CD8-positive, alpha-beta memory T cell (primary cell): Measurements from ENCODE around the gene ACTL10. TPM values are rescaled to one million over a fixed set of nuclear protein-coding genes. Genes with fewer than 3 reads are reported as not detected.

ENCODE experiments used
- CTCF ChIA-PET: fragments of 350-600 bp; sonication (Branson Sonifier 250); formaldehyde crosslinking; loops from one replicate; lab custom pipeline; 2021; ENCODE audit warnings: antibody characterized with exemption; lab: Charles Lee
- POLR2A ChIA-PET: fragments of 350-600 bp; sonication (Branson Sonifier 250); formaldehyde crosslinking; loops from one replicate; lab custom pipeline; 2021; ENCODE audit warnings: antibody characterized with exemption; lab: Charles Lee
- DNase-seq, 5 donors: peaks; one replicate each; pipeline versions ENCODE4 v3.0.0 to v3.0.0-alpha.2; 2020 to 2022; ENCODE audit warnings: mixed read lengths in 1 of 5
- H3K27ac ChIP-seq: one replicate; pipeline ENCODE4 v1.7.0; 2013; ENCODE audit warnings: low read depth, mild to moderate bottlenecking, low read length, moderate library complexity
- H3K27me3 ChIP-seq: 2 replicates; pipeline ENCODE4 v1.7.0; 2013; ENCODE audit warnings: low read length, mild to moderate bottlenecking; ENCODE audit not compliant: insufficient read depth, poor library complexity, severe bottlenecking
- H3K36me3 ChIP-seq: 2 replicates; pipeline ENCODE4 v1.7.0; 2013; ENCODE audit warnings: mild to moderate bottlenecking, low read length, moderate library complexity; ENCODE audit not compliant: insufficient read depth
- H3K4me1 ChIP-seq: 2 replicates; pipeline ENCODE4 v1.7.0; 2013; ENCODE audit warnings: mild to moderate bottlenecking, low read length, moderate library complexity; ENCODE audit not compliant: insufficient read depth
- H3K4me3 ChIP-seq: 2 replicates; pipeline ENCODE4 v1.7.0; 2013; ENCODE audit warnings: mild to moderate bottlenecking, low read length
- H3K9me3 ChIP-seq: 2 replicates; pipeline ENCODE4 v1.7.0; 2013; ENCODE audit warnings: mild to moderate bottlenecking, low read length
- H3K27ac Mint-ChIP-seq, 8 donors: one replicate each; pipeline ENCODE4 v1.8.0; 2020 to 2021; ENCODE audit warnings: mixed read lengths in 8 of 8, mild to moderate bottlenecking in 6 of 8, inconsistent platforms in 3 of 8, moderate library complexity in 3 of 8
- H3K27me3 Mint-ChIP-seq, 2 donors: one replicate each; pipeline ENCODE4 v1.8.0; 2020 to 2021; ENCODE audit warnings: mixed read lengths in 2 of 2, mild to moderate bottlenecking in 1 of 2, moderate library complexity in 1 of 2
- H3K36me3 Mint-ChIP-seq, 3 donors: one replicate each; pipeline ENCODE4 v1.8.0; 2020 to 2021; ENCODE audit warnings: mixed read lengths in 3 of 3, inconsistent platforms in 1 of 3, mild to moderate bottlenecking in 1 of 3
- H3K4me1 Mint-ChIP-seq, 3 donors: one replicate each; pipeline ENCODE4 v1.8.0; 2020 to 2021; ENCODE audit warnings: mixed read lengths in 3 of 3, inconsistent platforms in 1 of 3, mild to moderate bottlenecking in 1 of 3
- H3K4me3 Mint-ChIP-seq, 7 donors: one replicate each; pipeline ENCODE4 v1.8.0; 2020 to 2021; ENCODE audit warnings: mixed read lengths in 7 of 7, mild to moderate bottlenecking in 6 of 7, moderate library complexity in 4 of 7, inconsistent platforms in 2 of 7
- H3K9me3 Mint-ChIP-seq, 5 donors: one replicate each; pipeline ENCODE4 v1.8.0; 2020 to 2022; ENCODE audit warnings: mixed read lengths in 5 of 5, mild to moderate bottlenecking in 3 of 5, moderate library complexity in 2 of 5, inconsistent platforms in 1 of 5
- polyA plus RNA-seq: library from polyadenylated mRNA; unstranded; fragments of 300-500 nt; fragmentation: Illumina TruSeq; gene quantifications from one replicate; pipeline ENCODE4 v1.2.3, GENCODE V29; 2021
- total RNA-seq, 2 experiments: library from RNA; stranded (reverse); gene quantifications; one replicate each; pipeline ENCODE4 v1.2.3, GENCODE V29; 2021

Gene ACTL10
- total and polyA plus RNA-seq, 3 experiments from 2014 or later, result 3.8 to 6.6 (median 4.6) TPM

DNA sequence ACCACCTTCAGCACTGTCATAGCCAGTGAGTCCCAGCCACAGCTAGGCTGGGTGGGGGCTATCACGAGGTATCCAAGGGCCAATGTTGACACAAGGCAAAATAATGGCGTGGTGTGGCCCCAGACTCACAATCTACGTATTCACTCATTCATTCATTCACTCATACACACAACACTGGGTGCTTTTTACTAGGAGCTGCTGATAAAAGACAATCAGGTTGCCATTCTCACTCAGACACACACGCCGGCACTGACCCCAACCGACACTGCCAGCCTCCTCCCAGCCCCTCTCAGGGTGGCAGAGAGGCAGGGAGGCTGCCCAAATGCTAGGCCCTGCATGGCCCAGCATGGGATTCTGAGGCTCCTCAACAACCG is 6.1 kb upstream of the ACTL10 start:
- DNase-seq, result no peak
- Histone ChIP-seq H3K27me3 (no peaks in the 10 kb centered on the region), H3K36me3 (no peaks in the 10 kb centered on the region), H3K27ac (no peak overlapping the region), H3K4me1 (peaks cover 18% of the 10 kb centered on the region), H3K9me3 (no peaks in the 10 kb centered on the region), H3K4me3 (no peak overlapping the region)
- Mint-ChIP-seq H3K27ac (peak overlapping the region in 3 of 8 donors; percentile 42 to 91 (median 50)), H3K4me1 (peaks cover 25 to 34% (median 26%) of the 10 kb centered on the region in 3 donors), H3K4me3 (no peak overlapping the region), H3K36me3 (peaks cover 0 to 4% (median 0%) of the 10 kb centered on the region in 3 donors), H3K9me3 (no peaks in the 10 kb centered on the region), H3K27me3 (no peaks in the 10 kb centered on the region)
- ChIA-PET CTCF (no interaction called here), POLR2A (no interaction called here)

DNA sequence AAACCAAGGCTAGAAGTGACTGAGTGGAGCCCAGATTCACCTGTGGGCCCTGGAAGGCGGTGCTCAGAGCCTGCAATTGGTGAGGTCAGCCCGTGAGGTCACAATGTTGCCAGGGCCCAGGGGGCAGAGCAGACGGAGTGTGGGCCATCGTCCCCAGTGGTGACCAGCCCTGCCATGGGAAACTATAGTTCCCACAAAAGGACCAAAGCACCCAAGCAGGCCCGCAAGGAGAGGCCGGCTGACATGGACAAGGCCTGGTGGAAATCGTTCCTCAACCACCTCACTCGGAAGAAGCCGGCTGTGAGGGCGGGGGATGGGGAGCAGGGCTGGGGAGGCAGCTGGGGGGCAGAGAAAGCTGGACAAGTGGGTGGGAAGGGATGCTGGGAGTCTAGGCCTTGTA is 4.6 kb upstream of the ACTL10 start, which contains the start of gene C20orf144:
C20orf144 (plus strand) TSS at position 156 of the 400 bp plus-strand sequence; CDS start at position 175, 19 bp downstream.
- Histone ChIP-seq H3K4me3 (peak within 1 kb of the TSS; percentile 73), H3K27ac (peak within 1 kb of the TSS; percentile 89), H3K9me3 (no peaks in the 10 kb centered on the region), H3K4me1 (peaks cover 25% of the 10 kb centered on the region), H3K27me3 (no peaks in the 10 kb centered on the region), H3K36me3 (no peaks in the 10 kb centered on the region)
- peaks cover 0 to 8% (median 0%) of the 10 kb centered on the region in 3 donors for H3K36me3 Mint-ChIP-seq
- POLR2A ChIA-PET, result interaction anchor here (0.5 to 1.6 kb wide), 2 partner anchors 104 to 450 kb away, joined by 3 to 7 read pairs; partner anchors contain the start of gene EIF2S2
- H3K27me3 Mint-ChIP-seq, result no peaks in the 10 kb centered on the region
- CTCF ChIA-PET, result interaction anchor here (1.1 to 7.2 kb wide), 2 partner anchors 10 to 17 kb away, joined by 4 to 87 read pairs; no protein-coding TSS in a partner anchor
- no peak for DNase-seq
- peak within 1 kb of the TSS; percentile 77 to 97 (median 90) for H3K27ac Mint-ChIP-seq
- H3K9me3 Mint-ChIP-seq, result no peaks in the 10 kb centered on the region
- peaks cover 31 to 42% (median 31%) of the 10 kb centered on the region in 3 donors for H3K4me1 Mint-ChIP-seq
- H3K4me3 Mint-ChIP-seq, result peak within 1 kb of the TSS; percentile 81 to 93 (median 85)

DNA sequence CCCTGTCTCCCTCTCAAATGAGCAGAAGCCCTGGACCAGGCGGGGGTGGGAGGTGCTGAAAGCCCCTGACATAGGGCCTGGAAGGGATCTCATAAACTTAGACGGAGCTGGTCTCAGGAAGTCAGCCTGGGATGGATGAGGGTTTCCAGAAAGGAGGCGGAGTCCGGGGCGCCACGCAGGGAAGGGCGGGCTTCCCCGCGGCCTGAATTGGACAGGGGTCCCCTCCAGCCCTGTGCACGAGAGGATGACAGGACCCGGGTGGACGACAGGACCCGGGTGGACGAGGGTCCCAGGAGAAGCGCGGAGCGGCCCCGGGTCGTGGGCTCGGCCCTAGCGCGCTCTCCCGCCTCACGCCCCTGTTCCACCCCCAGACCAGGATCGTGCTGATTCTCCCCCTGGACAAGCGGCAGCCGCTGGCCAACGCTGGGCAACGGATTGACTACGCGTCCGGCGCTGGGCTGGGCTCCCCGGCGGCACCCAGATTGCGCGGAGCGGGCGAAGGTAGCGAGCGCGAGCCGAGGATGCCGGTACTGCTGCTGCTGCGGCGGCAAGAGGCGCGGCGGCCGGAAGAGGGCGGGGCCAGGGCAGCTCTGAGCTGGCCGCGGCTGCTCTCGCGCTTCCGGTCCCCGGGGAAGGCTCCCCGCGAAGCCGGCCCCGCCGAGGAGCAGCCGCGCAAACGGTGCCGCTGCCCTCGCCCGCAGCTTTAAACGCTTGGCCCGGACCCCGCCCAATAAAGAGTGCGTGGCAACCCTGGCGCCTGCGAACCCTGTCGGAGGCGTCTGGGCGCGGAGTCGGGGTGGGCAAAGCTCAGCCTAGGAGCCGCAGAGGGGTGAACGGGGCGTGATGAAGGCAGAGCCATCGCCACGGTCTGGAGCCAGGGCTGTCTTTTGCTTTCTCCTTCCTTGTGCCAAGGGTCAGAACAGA is 3.3 kb upstream of the ACTL10 start:
- Mint-ChIP-seq H3K36me3 (peaks cover 0 to 9% (median 0%) of the 10 kb centered on the region in 3 donors), H3K27ac (peak overlapping the region; percentile 89 to 98 (median 94)), H3K27me3 (no peaks in the 10 kb centered on the region), H3K4me3 (peak overlapping the region; percentile 81 to 93 (median 85)), H3K4me1 (peaks cover 34 to 48% (median 36%) of the 10 kb centered on the region in 3 donors), H3K9me3 (no peaks in the 10 kb centered on the region)
- Histone ChIP-seq H3K9me3 (no peaks in the 10 kb centered on the region), H3K27me3 (no peaks in the 10 kb centered on the region), H3K4me3 (peak overlapping the region; percentile 73), H3K4me1 (peaks cover 30% of the 10 kb centered on the region), H3K27ac (peak overlapping the region; percentile 89), H3K36me3 (no peaks in the 10 kb centered on the region)
- CTCF ChIA-PET, result interaction anchor here (1.2 to 7.2 kb wide), 7 partner anchors 11 to 206 kb away, joined by 3 to 87 read pairs (median 5); no protein-coding TSS in a partner anchor
- POLR2A ChIA-PET, result interaction anchor here (0.5 to 2.8 kb wide), 13 partner anchors 9 to 449 kb away, joined by 3 to 16 read pairs (median 4); partner anchors contain the start of genes CBFA2T2, EIF2S2, PXMP4 and RALY
- peak; percentile 77 to 89 (median 78) for DNase-seq

DNA sequence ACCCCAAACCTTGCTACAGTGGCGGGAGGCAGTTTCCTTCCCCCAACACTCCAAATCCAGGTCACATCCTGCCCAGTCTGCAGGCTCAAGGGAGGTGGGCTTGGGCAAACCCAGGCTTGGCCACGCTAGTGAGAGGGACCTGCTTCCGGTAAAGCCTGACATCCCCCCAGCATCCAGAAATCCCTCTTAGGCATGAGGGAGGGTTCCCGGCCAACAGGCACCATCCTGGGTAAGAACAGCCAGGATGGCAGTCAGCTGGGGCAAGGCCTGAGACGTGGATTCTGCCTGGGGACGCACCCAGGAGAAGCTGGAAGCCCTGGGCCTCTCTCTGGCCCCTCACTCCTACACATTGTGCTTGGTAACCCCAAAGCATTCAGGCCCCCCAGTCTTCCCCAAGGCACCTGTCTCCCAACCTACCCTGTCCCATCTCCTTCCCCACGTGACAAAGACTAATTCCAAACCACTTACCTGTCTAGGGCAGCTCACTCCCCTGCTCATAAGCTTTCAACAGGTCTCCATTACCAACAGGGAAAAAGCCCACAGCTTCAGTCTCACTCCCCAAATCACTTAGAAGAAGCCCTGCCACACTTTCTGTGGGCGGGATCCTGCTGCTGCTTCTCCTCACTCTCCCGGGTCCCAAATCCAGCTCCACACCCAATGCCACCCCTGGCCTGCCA is 2.5 kb upstream of the ACTL10 start:
- CTCF ChIA-PET, result interaction anchor here (0.7 to 7.2 kb wide), 10 partner anchors 12 to 221 kb away, joined by 3 to 87 read pairs (median 4); partner anchors contain the start of genes CBFA2T2 and SNTA1
- H3K27ac Mint-ChIP-seq, result peak overlapping the region; percentile 89 to 98 (median 94)
- H3K9me3 ChIP-seq, result no peaks in the 10 kb centered on the region
- peak overlapping the region; percentile 73 for H3K4me3 ChIP-seq
- H3K4me3 Mint-ChIP-seq, result peak overlapping the region; percentile 81 to 93 (median 85)
- peaks cover 0 to 5% (median 0%) of the 10 kb centered on the region in 3 donors for H3K36me3 Mint-ChIP-seq
- H3K36me3 ChIP-seq, result no peaks in the 10 kb centered on the region
- no peaks in the 10 kb centered on the region for H3K27me3 Mint-ChIP-seq
- H3K9me3 Mint-ChIP-seq, result no peaks in the 10 kb centered on the region
- H3K4me1 Mint-ChIP-seq, result peaks cover 34 to 54% (median 37%) of the 10 kb centered on the region in 3 donors
- H3K27ac ChIP-seq, result peak overlapping the region; percentile 89
- H3K4me1 ChIP-seq, result peaks cover 33% of the 10 kb centered on the region
- no peaks in the 10 kb centered on the region for H3K27me3 ChIP-seq
- no peak for DNase-seq
- POLR2A ChIA-PET, result interaction anchor here (0.6 to 2.8 kb wide), 7 partner anchors 10 to 307 kb away, joined by 3 to 16 read pairs (median 4); partner anchors contain the start of genes CBFA2T2, PXMP4 and SNTA1

GRCh38 chr20:33664762-33665144 is 2.0 kb upstream of the ACTL10 start:
- no peak for DNase-seq
- H3K27ac Mint-ChIP-seq, result peak overlapping the region; percentile 89 to 97 (median 94)
- H3K4me3 Mint-ChIP-seq, result peak overlapping the region; percentile 81 to 93 (median 85)
- H3K36me3 Mint-ChIP-seq, result peaks cover 0 to 5% (median 0%) of the 10 kb centered on the region in 3 donors
- Histone ChIP-seq H3K9me3 (no peaks in the 10 kb centered on the region), H3K27ac (peak overlapping the region; percentile 89), H3K4me3 (no peak overlapping the region), H3K36me3 (no peaks in the 10 kb centered on the region), H3K4me1 (peaks cover 33% of the 10 kb centered on the region), H3K27me3 (no peaks in the 10 kb centered on the region)
- CTCF ChIA-PET, result interaction anchor here (0.7 to 7.2 kb wide), 9 partner anchors 12 to 222 kb away, joined by 3 to 87 read pairs (median 5); partner anchors contain the start of genes CBFA2T2 and SNTA1
- H3K27me3 Mint-ChIP-seq, result no peaks in the 10 kb centered on the region
- H3K4me1 Mint-ChIP-seq, result peaks cover 34 to 54% (median 37%) of the 10 kb centered on the region in 3 donors
- H3K9me3 Mint-ChIP-seq, result no peaks in the 10 kb centered on the region
- POLR2A ChIA-PET, result interaction anchor here (1.1 to 2.8 kb wide), 3 partner anchors 175 to 448 kb away, joined by 3 to 16 read pairs (median 7); partner anchors contain the start of genes CBFA2T2, EIF2S2 and SNTA1

- peak overlapping the region; percentile 43 for H3K27ac ChIP-seq
- H3K27me3 ChIP-seq, result no peaks in the 10 kb centered on the region
- H3K9me3 ChIP-seq, result no peaks in the 10 kb centered on the region
- no peaks in the 10 kb centered on the region for H3K27me3 Mint-ChIP-seq
- DNase-seq, result peak; percentile 34 to 72 (median 41)
- peaks cover 33% of the 10 kb centered on the region for H3K4me1 ChIP-seq
- H3K4me3 ChIP-seq, result peak overlapping the region; percentile 77
- ChIA-PET POLR2A (interaction anchor here (0.7 to 4.4 kb wide), 11 partner anchors 11 to 224 kb away, joined by 3 to 24 read pairs (median 5); partner anchors contain the start of genes CBFA2T2, SNTA1 and ZNF341), CTCF (interaction anchor here (0.6 to 7.2 kb wide), 37 partner anchors 7 to 266 kb away, joined by 3 to 103 read pairs (median 4); partner anchors contain the start of genes CBFA2T2, CDK5RAP1, E2F1 and PXMP4)
- no peaks in the 10 kb centered on the region for H3K36me3 ChIP-seq
- peaks cover 0 to 5% (median 0%) of the 10 kb centered on the region in 3 donors for H3K36me3 Mint-ChIP-seq
- H3K4me3 Mint-ChIP-seq, result peak overlapping the region; percentile 69 to 94 (median 80)
- H3K27ac Mint-ChIP-seq, result peak overlapping the region in 5 of 8 donors; percentile 15 to 75 (median 45)
- no peaks in the 10 kb centered on the region for H3K9me3 Mint-ChIP-seq
- H3K4me1 Mint-ChIP-seq, result peaks cover 32 to 50% (median 41%) of the 10 kb centered on the region in 3 donors
These were observed 517 bp downstream of the ACTL10 start for GRCh38 chr20:33667245-33667675.
